GM19468 (cell line): Measurements from ENCODE around the gene RAP1GAP2.

ENCODE experiments used
- ATAC-seq: cut with Tn5 transposase; IDR thresholded peaks from one replicate; pipeline ENCODE4 v1.9.1; 2021; ENCODE audit warnings: mild to moderate bottlenecking, moderate library complexity, moderate number of reproducible peaks; ENCODE audit not compliant: unreplicated experiment; ENCODE audit errors: extremely low read depth

Gene RAP1GAP2

GRCh38 chr17:2936771-2937321 lies 140.6 kb downstream of the RAP1GAP2 start:
- ATAC-seq, result no peak

- no peak for ATAC-seq
These were observed 141.2 kb downstream of the RAP1GAP2 start for GRCh38 chr17:2937331-2938003.

GRCh38 chr17:2939714-2940351 lies 143.6 kb downstream of the RAP1GAP2 start:
- no peak for ATAC-seq

- no peak for ATAC-seq
These were observed 144.1 kb downstream of the RAP1GAP2 start for GRCh38 chr17:2940352-2940751.

- ATAC-seq, result no peak
These were observed 147.7 kb downstream of the RAP1GAP2 start for GRCh38 chr17:2943981-2944380.

GRCh38 chr17:2945299-2945698 lies 149.1 kb downstream of the RAP1GAP2 start:
- no peak for ATAC-seq

- ATAC-seq, result no peak
These were observed 149.9 kb downstream of the RAP1GAP2 start for GRCh38 chr17:2946144-2946543.

GRCh38 chr17:2947588-2947950 lies 151.3 kb downstream of the RAP1GAP2 start:
- no peak for ATAC-seq

GRCh38 chr17:2947996-2948550 lies 151.8 kb downstream of the RAP1GAP2 start:
- no peak for ATAC-seq

- ATAC-seq, result no peak
These were observed 152.7 kb downstream of the RAP1GAP2 start for GRCh38 chr17:2948721-2949468.

- ATAC-seq, result no peak
These were observed 153.3 kb downstream of the RAP1GAP2 start for GRCh38 chr17:2949469-2950044.

GRCh38 chr17:2950846-2951245 lies 154.6 kb downstream of the RAP1GAP2 start:
- no peak for ATAC-seq

- ATAC-seq, result no peak
These were observed 156.1 kb downstream of the RAP1GAP2 start for GRCh38 chr17:2952174-2952845.

GRCh38 chr17:2954898-2955445 lies 158.7 kb downstream of the RAP1GAP2 start:
- no peak for ATAC-seq

- ATAC-seq, result no peak
These were observed 159.8 kb downstream of the RAP1GAP2 start for GRCh38 chr17:2955931-2956582.

GRCh38 chr17:2957631-2958286 lies 161.5 kb downstream of the RAP1GAP2 start:
- ATAC-seq, result no peak

- ATAC-seq, result no peak
These were observed 162.5 kb downstream of the RAP1GAP2 start for GRCh38 chr17:2958706-2959222.

GRCh38 chr17:2959371-2960130 lies 163.3 kb downstream of the RAP1GAP2 start:
- ATAC-seq, result no peak
